Measurements from ENCODE around the gene DEGS1.
A peak's percentile ranks its signal among the peaks of the same experiment; 100 is the strongest.
"Not testable (repeated sequence)": the region's sequence is repeated elsewhere in the genome, so short reads cannot be mapped to it uniquely, and the experiment has no call there.

DEGS1 gene

GRCh38 chr1:224180783-224181452 is 2.1 kb upstream of the DEGS1 start:
- H3K4me3 ChIP-seq (ENCODE audit: low read depth, low read length), result no peak overlapping the region

GRCh38 chr1:224181453-224181810 is 1.6 kb upstream of the DEGS1 start:
- H3K4me3 ChIP-seq (ENCODE audit: low read depth, low read length), result no peak overlapping the region

DNA sequence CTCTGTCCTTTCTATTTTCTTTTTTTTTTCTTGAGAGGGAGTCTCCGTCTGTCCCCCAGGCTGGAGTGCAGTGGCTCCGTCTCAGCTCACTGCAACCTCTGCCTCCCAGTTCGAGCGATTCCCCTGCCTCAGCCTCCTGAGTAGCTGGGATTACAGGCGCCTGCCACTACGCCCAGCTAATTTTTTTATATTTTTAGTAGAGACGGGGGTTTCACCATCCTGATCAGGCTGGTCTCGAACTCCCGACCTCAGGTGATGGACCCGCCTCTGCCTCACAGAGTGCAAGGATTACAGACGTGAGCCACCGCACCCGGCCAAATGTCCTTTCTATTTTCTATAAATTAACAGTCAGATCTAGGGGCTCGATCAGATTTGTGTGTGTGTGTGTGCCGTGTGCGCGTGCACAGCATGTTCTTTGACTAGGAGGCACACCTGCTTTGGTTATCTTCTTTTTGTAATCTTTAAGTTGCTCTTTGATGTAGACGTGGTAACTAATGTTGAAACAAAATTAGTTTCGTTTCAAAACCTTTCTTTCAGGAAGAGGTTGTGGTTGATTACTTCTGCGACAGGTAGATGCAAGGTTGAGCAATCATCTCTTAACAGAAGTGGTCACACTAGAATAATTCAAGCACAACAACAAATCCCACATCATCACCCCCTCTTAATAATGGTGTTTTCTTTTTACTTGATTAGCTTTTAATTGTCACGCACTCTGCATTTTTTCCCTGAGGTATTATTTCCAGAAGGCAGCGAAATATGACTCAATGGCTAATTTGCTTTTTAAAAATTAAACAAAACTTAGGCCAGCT is 779 bp upstream of the DEGS1 start:
- peak overlapping the region; percentile 47 for H3K4me3 ChIP-seq (ENCODE audit: low read depth, low read length)

DNA sequence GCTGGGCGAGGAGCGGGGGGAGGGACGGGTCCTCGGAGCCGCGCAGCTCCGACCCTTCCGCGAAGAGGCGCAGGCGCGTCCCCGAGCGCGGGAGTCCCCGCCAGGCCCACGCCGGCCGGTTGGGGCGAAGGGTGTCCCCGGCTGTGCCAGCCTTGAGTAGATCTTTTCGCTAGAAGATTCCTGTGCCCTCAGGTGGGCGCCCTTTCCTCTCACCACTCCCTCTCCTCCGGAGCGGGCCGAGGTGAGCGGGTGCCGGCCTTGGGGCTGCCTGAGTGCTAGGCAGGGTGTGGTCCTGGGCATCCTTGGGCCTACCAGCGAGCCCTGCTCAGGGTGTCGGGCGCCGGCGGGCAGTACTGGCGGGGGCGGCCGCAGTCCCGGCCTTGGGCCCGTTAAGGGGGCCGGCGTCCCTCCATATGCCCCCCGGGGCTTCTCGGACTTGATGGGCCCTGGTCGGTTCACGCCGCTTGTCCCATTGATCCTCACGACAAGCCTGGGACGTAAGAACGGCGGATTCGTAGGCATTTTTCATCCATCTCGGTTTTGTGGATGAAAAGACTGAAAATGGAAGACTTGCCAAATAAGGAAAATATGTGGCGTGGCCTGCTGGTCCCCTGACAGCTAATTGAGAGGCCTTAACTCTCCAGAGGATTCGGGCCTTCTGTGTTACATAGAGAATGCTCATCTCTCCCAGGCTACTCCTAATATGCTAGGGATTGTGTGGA is 712 bp downstream of the DEGS1 start:
- peak overlapping the region; percentile 83 for H3K4me3 ChIP-seq (ENCODE audit: low read depth, low read length)

DNA sequence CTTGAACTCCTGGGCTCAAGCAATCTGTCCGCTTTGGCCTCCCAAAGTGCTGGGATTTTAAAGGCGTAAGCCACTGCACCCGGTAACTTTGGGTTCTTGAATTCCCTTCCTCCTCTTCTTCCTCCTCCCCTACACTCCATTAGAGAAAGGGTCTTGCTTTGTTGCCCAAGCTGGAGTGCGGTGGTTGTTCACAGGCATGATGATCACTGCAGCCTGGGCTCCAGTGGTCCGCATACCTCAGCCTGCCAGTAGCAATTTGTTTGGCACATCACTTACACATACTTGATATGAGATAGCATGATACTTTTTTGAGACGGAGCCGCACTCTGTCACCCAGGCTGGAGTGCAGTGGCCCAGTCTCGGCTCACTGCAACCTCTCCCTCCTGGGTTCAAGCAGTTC is 2.2 kb downstream of the DEGS1 start:
- no peak overlapping the region for H3K4me3 ChIP-seq (ENCODE audit: low read depth, low read length)

DNA sequence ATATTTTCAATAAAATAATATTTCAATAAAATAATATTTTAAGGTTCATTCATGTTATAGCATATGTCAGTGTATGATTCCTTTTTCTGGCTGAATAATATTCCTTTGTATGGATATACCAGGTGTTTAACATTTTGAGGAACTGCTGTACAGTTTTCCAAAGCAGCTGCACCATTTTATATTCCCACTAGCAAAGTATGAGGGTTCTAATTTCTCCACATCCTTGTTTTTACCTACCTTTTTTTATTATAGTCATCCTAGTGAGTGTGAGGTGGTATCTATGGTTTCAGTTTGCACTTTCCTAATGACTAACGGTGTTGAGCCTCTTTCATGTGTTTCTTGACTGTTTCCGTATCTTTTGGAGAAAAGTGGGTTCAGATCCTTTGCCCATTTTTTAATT is 5.2 kb downstream of the DEGS1 start:
- H3K4me3 ChIP-seq (ENCODE audit: low read depth, low read length), result no peak overlapping the region

- H3K4me3 ChIP-seq (ENCODE audit: low read depth, low read length), result no peak overlapping the region
Measured at GRCh38 chr1:224189561-224189960, 6.5 kb downstream of the DEGS1 start.

- H3K4me3 ChIP-seq (ENCODE audit: low read depth, low read length), result no peak overlapping the region
Measured at GRCh38 chr1:224192082-224192788, 9.2 kb downstream of the DEGS1 start.

DNA sequence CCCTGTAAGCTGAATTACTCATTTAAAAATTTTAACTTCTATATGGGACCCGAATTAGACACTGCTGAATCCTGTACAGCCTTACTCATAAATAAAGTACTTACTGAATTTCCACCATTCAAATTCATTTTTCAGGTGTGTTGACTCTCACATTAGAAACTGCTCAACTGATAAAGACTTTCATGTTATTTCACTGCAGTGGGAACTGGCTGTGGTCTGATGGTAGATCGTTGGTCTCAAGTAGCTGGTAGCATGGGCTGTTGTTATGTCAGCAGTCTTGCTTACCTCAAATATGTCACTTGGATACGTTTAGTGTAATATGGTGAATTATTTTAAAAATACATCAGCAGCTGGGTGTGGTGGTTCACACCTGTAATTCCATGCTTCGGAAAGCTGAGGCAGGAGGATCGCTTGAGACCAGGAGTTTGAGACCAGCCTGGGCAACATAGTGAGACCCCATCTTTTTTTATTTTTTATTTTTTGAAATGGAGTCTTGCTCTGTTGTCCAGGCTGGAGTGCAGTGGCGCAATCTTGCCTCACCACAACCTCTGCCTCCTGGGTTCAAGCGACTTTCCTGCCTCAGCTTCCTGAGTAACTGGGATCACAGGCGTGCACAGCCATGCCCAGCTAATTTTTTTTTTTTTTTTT is 10.4 kb downstream of the DEGS1 start:
- H3K4me3 ChIP-seq (ENCODE audit: low read depth, low read length), result no peak overlapping the region

DNA sequence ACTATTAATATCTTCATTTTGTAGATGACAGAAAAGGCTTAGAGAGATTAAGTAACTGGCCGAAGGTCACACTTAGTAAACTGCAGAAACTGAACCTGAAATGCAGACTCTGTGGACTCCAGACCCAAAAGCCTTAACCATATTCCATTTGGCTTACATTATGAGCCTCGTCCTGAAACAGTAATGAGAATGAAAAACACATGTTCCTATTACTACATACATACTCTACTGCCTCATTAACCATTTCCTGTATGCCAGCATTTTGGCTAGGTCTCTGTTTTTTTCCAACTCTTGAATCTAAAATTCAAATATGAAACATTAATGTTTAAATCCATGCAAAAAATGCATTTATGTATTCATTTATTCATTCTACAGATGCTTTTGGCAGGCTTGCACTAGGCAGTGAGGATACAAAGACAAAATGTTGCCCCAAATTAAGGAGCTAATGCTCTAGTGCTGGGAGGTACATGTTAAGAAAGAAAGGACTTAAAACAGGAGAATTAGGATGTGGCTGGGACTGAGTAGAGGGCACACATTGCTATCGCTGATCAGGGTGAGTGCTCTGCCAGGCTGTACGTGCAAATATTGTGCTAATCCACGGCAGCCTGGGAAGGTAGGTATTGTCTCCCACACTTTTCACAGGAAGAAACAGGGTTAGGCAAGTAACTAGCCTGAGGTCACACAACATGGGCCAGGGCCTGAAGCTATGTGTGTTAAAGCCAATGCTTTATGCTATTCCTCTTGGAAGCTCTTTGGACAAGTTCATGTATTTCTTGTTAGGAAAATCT is 14.0 kb downstream of the DEGS1 start:
- no peak overlapping the region for H3K4me3 ChIP-seq (ENCODE audit: low read depth, low read length)

GRCh38 chr1:224198572-224198971 is 15.5 kb downstream of the DEGS1 start:
- no peak overlapping the region for H3K4me3 ChIP-seq (ENCODE audit: low read depth, low read length)

DNA sequence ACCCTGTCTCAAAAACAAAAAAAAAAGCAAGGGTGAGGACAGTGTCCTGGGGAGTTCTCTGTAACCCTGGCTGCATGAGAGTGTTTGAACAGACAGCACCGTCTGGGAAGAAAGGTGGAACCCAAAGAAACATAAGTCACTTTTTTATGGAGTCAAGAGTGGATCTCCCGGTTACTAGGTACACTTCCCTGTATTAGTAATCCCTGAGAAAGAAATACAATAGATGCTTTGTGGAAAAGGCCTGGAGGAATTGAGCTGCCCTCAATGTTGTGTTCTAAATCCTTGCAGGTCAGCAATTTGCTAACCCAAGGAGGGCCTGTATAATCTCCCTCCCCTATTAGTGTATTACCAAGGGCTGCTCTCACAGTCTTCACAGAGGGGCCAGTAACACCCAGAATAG is 16.6 kb downstream of the DEGS1 start:
- H3K4me3 ChIP-seq (ENCODE audit: low read depth, low read length), result no peak overlapping the region

DNA sequence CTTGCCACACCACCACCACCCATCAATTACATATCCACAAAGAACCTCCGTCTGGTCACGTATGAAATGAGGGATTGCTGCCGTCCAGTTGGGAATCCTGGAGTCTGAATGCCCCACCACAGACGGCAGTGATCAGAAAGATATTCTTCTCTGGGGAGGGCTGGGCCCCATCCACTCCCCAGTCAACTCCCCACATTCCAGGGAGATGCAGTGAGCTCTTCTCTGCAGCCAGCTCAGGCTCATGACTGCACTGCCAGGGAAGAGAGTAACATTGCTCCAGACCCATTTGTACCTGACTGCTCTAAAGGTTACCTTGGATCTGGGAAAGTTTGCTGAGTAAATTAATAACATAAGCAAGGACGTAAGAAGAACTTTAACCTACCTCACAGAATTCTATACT is 18.3 kb downstream of the DEGS1 start:
- no peak overlapping the region for H3K4me3 ChIP-seq (ENCODE audit: low read depth, low read length)

DNA sequence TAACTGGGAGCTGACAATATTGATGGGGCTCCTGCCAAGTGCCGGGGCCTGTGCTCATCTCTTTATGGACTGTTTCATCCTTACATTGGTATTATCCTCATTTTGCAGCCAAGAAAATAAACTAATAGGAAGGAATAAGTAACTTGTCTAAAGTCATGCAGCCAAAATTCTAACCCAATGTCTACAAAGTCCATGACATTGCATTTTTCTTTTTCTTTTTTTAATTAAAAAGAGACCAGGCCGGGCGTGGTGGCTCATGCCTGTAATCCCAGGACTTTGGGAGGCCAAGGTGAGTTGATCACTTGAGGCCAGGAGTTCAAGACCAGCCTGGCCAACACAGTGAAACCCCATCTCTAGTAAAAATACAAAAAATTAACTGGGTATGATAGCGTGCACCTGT is 18.8 kb downstream of the DEGS1 start:
- no peak overlapping the region for H3K4me3 ChIP-seq (ENCODE audit: low read depth, low read length)

- H3K4me3 ChIP-seq (ENCODE audit: low read depth, low read length), result no peak overlapping the region
Measured at GRCh38 chr1:224203243-224204016, 20.4 kb downstream of the DEGS1 start.

- H3K4me3 ChIP-seq (ENCODE audit: low read depth, low read length), result no peak overlapping the region
Measured at GRCh38 chr1:224205438-224205840, 22.4 kb downstream of the DEGS1 start.

DNA sequence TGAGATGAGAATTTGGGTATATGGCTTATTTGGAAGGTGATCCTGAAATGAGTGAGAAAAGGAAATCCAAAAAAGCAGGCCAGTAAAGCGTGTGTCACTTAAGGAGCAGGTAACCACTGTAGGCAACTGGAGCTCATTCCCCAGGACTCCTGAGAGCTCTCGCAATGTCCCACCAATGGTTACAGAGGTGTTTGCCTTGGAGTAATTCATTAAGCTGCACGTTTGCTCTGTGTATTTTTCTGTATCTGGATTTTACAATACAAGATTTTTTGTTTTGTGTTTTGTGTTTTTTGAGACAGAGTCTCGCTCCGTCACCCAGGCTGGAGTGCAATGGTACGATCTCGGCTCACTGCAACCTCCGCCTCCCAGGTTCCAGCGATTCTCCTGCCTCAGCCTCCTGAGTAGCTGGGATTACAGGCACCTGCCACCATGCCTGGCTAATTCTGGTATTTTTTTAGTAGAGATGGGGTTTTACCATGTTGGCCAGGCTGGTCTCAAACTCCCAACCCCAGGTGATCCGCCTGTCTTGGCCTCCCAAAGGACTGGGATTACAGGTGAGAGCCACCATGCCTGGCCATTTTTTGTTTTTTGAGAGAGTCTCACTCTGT is 23.0 kb downstream of the DEGS1 start:
- not testable (repeated sequence) for H3K4me3 ChIP-seq (ENCODE audit: low read depth, low read length)

DNA sequence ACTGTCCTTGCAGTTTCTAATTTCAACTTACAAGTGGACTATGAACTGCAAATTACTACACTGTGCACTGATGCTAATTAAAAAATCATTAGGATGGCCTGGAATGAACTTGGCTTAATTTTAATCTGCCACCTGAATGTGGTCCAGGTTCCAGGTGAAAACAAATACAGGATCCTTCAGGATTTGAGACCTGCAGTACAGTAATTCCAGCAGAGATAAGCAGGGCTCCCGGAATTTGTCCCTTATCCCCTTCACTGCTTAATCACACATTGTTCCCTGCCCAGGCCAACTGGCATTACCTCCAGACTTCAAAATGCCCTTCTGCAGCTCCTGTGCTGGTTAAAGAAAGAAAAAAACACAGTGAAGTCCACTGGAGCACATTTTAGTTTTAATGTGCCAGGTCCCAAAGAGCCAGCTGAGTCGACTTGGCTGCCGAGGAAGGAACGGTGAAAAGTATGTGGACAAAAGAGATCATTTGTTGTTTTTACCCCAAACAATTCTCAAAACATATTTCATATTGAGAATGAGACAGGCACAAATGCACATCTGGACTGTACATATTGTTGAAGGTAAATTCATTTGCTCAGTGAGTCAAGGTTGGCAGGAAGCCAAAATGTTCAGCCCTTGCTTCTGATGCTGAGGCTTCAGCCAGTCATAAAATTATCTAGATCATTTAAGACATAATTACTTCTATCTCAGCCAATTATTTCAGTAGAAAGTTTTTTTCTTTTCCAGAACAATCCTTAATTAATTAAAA is 28.3 kb downstream of the DEGS1 start:
- no peak overlapping the region for H3K4me3 ChIP-seq (ENCODE audit: low read depth, low read length)
